ENCODE data around the gene ZFYVE28.

Gene ZFYVE28

DNA sequence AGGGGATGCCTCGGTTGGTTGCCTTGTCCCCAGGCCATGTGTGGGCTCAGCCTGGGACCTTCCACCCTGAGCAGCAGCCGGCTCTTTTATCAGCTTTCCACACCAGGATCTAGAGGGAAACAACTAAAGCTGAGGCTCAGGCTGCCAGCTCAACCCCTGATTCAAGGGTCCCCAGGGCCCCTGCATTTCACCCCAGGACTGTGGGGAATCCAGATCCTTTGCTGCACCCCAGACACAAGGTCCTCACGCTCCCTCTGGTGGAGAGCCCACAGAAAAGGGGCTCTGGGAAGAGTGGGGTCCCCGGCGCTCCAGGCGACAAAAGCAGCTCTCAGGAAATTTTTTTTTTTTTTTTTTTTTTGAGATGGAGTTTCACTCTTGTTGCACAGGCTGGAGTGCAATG is 64.3 kb downstream of the ZFYVE28 start:
- TF ChIP-seq POLR2AphosphoS5 (IDR thresholded peaks at IDR 0.05; ENCODE audit: low read depth, low read length): no peak
- no peak for TF ChIP-seq FOXP2 (optimal IDR thresholded peaks at IDR 0.05; ENCODE audit: borderline replicate concordance, extremely low read depth, extremely low read length, insufficient read depth)
- TF ChIP-seq SIN3A (IDR thresholded peaks at IDR 0.05; ENCODE audit: borderline replicate concordance, insufficient read depth, low read length): no peak
- TF ChIP-seq, protein P1, sequence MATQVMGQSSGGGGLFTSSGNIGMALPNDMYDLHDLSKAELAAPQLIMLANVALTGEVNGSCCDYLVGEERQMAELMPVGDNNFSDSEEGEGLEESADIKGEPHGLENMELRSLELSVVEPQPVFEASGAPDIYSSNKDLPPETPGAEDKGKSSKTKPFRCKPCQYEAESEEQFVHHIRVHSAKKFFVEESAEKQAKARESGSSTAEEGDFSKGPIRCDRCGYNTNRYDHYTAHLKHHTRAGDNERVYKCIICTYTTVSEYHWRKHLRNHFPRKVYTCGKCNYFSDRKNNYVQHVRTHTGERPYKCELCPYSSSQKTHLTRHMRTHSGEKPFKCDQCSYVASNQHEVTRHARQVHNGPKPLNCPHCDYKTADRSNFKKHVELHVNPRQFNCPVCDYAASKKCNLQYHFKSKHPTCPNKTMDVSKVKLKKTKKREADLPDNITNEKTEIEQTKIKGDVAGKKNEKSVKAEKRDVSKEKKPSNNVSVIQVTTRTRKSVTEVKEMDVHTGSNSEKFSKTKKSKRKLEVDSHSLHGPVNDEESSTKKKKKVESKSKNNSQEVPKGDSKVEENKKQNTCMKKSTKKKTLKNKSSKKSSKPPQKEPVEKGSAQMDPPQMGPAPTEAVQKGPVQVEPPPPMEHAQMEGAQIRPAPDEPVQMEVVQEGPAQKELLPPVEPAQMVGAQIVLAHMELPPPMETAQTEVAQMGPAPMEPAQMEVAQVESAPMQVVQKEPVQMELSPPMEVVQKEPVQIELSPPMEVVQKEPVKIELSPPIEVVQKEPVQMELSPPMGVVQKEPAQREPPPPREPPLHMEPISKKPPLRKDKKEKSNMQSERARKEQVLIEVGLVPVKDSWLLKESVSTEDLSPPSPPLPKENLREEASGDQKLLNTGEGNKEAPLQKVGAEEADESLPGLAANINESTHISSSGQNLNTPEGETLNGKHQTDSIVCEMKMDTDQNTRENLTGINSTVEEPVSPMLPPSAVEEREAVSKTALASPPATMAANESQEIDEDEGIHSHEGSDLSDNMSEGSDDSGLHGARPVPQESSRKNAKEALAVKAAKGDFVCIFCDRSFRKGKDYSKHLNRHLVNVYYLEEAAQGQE (IDR thresholded peaks at IDR 0.05; ENCODE audit: insufficient read depth in 1 of 2, low read depth in 2 of 2, low read length in 2 of 2): no peak
- TF ChIP-seq TAF1 (IDR thresholded peaks at IDR 0.05; ENCODE audit: borderline replicate concordance, insufficient read depth, low read length): no peak

GRCh38 chr4:2353222-2354107 is 65.0 kb downstream of the ZFYVE28 start:
- TF ChIP-seq POLR2AphosphoS5 (IDR thresholded peaks at IDR 0.05; ENCODE audit: low read depth, low read length) (no peak), TAF1 (IDR thresholded peaks at IDR 0.05; ENCODE audit: borderline replicate concordance, insufficient read depth, low read length) (no peak), SIN3A (IDR thresholded peaks at IDR 0.05; ENCODE audit: borderline replicate concordance, insufficient read depth, low read length) (no peak), FOXP2 (optimal IDR thresholded peaks at IDR 0.05; ENCODE audit: borderline replicate concordance, extremely low read depth, extremely low read length, insufficient read depth) (no peak)
- TF ChIP-seq, protein P1 (IDR thresholded peaks at IDR 0.05; ENCODE audit: insufficient read depth in 1 of 2, low read depth in 2 of 2, low read length in 2 of 2): no peak

DNA sequence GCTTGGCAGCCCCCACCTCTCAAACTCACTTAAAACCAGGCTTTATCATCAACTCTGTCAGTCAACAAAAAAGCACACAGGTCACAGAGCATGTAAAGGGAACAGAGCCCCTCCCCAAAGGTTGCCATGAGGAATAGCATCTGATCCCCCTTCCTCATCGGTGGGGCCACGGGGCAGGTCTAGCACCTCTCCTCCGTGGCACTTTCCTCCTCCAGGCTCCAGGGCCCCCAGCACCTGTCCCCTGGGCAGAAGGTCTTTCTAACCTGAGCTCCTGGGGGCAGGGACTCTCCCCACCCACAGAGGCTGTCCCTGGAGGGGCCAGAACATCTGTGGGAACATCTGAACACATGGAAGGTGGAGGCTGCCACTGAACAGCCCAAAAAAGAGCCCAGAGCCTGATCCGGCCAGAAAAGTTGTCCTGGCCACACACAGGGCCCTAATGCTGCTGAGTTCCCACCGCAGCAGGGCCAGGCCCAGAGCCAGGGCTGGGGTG is 65.7 kb downstream of the ZFYVE28 start:
- TF ChIP-seq SIN3A (IDR thresholded peaks at IDR 0.05; ENCODE audit: borderline replicate concordance, insufficient read depth, low read length): no peak

DNA sequence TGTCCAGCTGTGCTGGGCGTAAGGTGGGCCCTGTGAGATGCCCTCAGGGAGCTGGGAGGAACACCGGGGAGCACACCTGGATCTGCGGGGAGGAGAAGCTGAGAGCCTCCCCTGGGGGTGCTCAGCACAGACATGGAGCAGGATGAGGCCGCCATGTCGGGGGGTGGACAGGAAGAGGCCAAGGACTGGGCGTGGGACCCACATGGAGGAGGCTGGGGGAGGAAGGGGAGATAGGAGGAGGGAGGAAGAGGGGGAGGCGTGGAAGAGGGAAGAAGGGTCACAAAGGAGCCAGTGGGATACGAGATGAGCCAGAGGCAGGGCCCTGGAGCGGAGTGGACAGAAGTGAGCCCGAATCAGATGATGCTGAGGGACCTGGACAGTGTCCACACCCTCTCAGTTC is 66.3 kb downstream of the ZFYVE28 start:
- TF ChIP-seq FOXP2 (optimal IDR thresholded peaks at IDR 0.05; ENCODE audit: borderline replicate concordance, extremely low read depth, extremely low read length, insufficient read depth): no peak
- no peak for TF ChIP-seq TAF1 (IDR thresholded peaks at IDR 0.05; ENCODE audit: borderline replicate concordance, insufficient read depth, low read length)
- no peak for TF ChIP-seq POLR2AphosphoS5 (IDR thresholded peaks at IDR 0.05; ENCODE audit: low read depth, low read length)
- TF ChIP-seq SIN3A (IDR thresholded peaks at IDR 0.05; ENCODE audit: borderline replicate concordance, insufficient read depth, low read length): no peak
- TF ChIP-seq, protein P1 (IDR thresholded peaks at IDR 0.05; ENCODE audit: insufficient read depth in 1 of 2, low read depth in 2 of 2, low read length in 2 of 2): no peak

- TF ChIP-seq, protein P1 (IDR thresholded peaks at IDR 0.05; ENCODE audit: insufficient read depth in 1 of 2, low read depth in 2 of 2, low read length in 2 of 2): no peak
- TF ChIP-seq POLR2AphosphoS5 (IDR thresholded peaks at IDR 0.05; ENCODE audit: low read depth, low read length) (no peak), TAF1 (IDR thresholded peaks at IDR 0.05; ENCODE audit: borderline replicate concordance, insufficient read depth, low read length) (no peak), FOXP2 (optimal IDR thresholded peaks at IDR 0.05; ENCODE audit: borderline replicate concordance, extremely low read depth, extremely low read length, insufficient read depth) (no peak), SIN3A (IDR thresholded peaks at IDR 0.05; ENCODE audit: borderline replicate concordance, insufficient read depth, low read length) (no peak)
Measured at GRCh38 chr4:2350982-2351381, 67.5 kb downstream of the ZFYVE28 start.
